Measurements from ENCODE around the gene TLN1. TPM values are rescaled to one million over a fixed set of nuclear protein-coding genes. Genes with fewer than 3 reads are reported as not detected.

The TLN1 gene
- total RNA-seq (2013): 306 TPM
- 100 to 1,000 TPM in 1 of 3 donors, 10 to 100 TPM in 2; 46.6 to 251 (median 93.0) TPM for polyA plus RNA-seq
- 388 and 520 TPM in 2 replicates for polyA minus RNA-seq
- 455 to 1,051 (median 634) reads per million in 11 experiments for total RNA-seq

- peaks cover 57 to 65% of the 10 kb centered on the region in 2 donors for H3K4me1 ChIP-seq (ENCODE audit: control insufficient read depth in 1 of 2, insufficient read depth in 2 of 2, low read length in 2 of 2)
- H3K27me3 Mint-ChIP-seq (ENCODE audit: low read depth in 3 of 3): peaks cover 0 to 6% (median 0%) of the 10 kb centered on the region in 3 donors
- H3K27me3 ChIP-seq (ENCODE audit: control insufficient read depth in 2 of 2, insufficient read depth in 2 of 2, low read length in 2 of 2): no peaks in the 10 kb centered on the region
- peaks cover 57% of the 10 kb centered on the region for H4K20me1 ChIP-seq (ENCODE audit: insufficient read depth, low read length)
- H3K9ac ChIP-seq (ENCODE audit: insufficient read depth, low read length, poor library complexity, severe bottlenecking): peak within 1 kb of the TSS; percentile 80
- peak within 1 kb of the TSS in 6 of 7 donors; percentile 94 to 99 (median 96) for H3K27ac Mint-ChIP-seq
- H3K4me2 ChIP-seq (replicated peaks; ENCODE audit: extremely low read depth, low read length, poor library complexity, severe bottlenecking): peak within 1 kb of the TSS; percentile 95
- H3K27ac ChIP-seq (ENCODE audit: low read depth in 1 of 2, low read length in 2 of 2): peak within 1 kb of the TSS; percentile 89 to 95
- no peak for TF ChIP-seq CTCF (IDR thresholded peaks at IDR 0.05)
- H3K4me3 Mint-ChIP-seq: peak within 1 kb of the TSS in 1 of 2 donors; percentile 92
- peaks cover 60% of the 10 kb centered on the region for H3K79me2 ChIP-seq (ENCODE audit: insufficient read depth, low read length)
- peaks cover 21% of the 10 kb centered on the region for H3K4me1 Mint-ChIP-seq
- H3K9me3 Mint-ChIP-seq: peaks cover 0 to under 1% (median 0%) of the 10 kb centered on the region in 7 donors
- H3K9me3 ChIP-seq (replicated peaks in 1 of 2; ENCODE audit: control insufficient read depth in 1 of 2, insufficient read depth in 1 of 2, low read length in 2 of 2): no peaks in the 10 kb centered on the region
- WGBS (ENCODE audit: insufficient coverage): under 1% methylated on average over 45 of the region's 49 CpGs
- H3K4me3 ChIP-seq (replicated peaks in 1 of 3; ENCODE audit: low read depth in 2 of 3, low read length in 3 of 3): peak within 1 kb of the TSS; percentile 84 to 95 (median 85)
- DNase-seq: peak; percentile 98 to 99 (median 98)
- intact Hi-C loops (cut with micrococcal nuclease): loop anchor here (2.0 to 10.0 kb wide), 5 partner anchors 17 to 620 kb away; partner anchors contain the start of genes GBA2 (in 2 of the 2), RGP1 (in 2 of the 2), CCDC107 (in 1 of the 2) and FAM221B (in 1 of the 2)
- peak within 1 kb of the TSS; percentile 89 for H2AFZ ChIP-seq (ENCODE audit: insufficient read depth, low read depth, low read length, poor library complexity, severe bottlenecking)
- peaks cover 18 to 35% of the 10 kb centered on the region in 2 donors for H3K36me3 Mint-ChIP-seq
- H3K36me3 ChIP-seq (replicated peaks in 1 of 2; ENCODE audit: control insufficient read depth in 1 of 2, insufficient read depth in 2 of 2, low read length in 2 of 2): peaks cover 19 to 41% of the 10 kb centered on the region in 2 donors
These were observed at the start of gene TLN1, which contains the start of gene CREB3 for GRCh38 chr9:35732185-35732799. TLN1 (minus strand) TSS chr9:35732195; CDS start chr9:35725694, 6,501 bp downstream. CREB3 (plus strand) TSS chr9:35732666; CDS start chr9:35732773, 107 bp downstream.

DNA sequence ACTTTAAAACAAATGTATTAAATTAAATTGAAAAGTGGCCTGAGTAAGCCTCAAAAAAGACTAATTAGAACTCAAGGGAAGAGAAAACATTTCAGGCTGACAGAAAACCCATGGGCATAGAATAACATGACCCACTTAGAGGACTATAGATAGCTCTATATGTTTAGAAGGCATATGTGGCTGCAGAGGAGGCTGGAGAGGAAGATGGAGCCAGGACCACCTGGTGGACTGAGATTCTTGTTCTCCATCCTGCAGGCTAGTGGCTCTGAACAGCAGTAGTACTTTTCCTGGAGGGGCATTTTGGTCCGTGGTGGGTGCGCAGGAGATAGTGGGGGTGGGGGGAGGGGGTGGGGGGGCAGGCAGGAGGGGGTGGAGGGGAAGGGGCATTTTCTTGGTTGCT lies 49.1 kb upstream of the TLN1 start:
- peaks cover 0 to 3% (median 0%) of the 10 kb centered on the region in 7 donors for H3K9me3 Mint-ChIP-seq
- no peaks in the 10 kb centered on the region for H3K36me3 ChIP-seq (replicated peaks in 1 of 2; ENCODE audit: control insufficient read depth in 1 of 2, insufficient read depth in 2 of 2, low read length in 2 of 2)
- H3K4me1 ChIP-seq (ENCODE audit: control insufficient read depth in 1 of 2, insufficient read depth in 2 of 2, low read length in 2 of 2): peaks cover 4% of the 10 kb centered on the region in 2 donors
- H3K9ac ChIP-seq (ENCODE audit: insufficient read depth, low read length, poor library complexity, severe bottlenecking): no peak overlapping the region
- TF ChIP-seq CTCF (IDR thresholded peaks at IDR 0.05): no peak
- no peak overlapping the region for H3K4me3 ChIP-seq (replicated peaks in 1 of 3; ENCODE audit: low read depth in 2 of 3, low read length in 3 of 3)
- no peaks in the 10 kb centered on the region for H3K36me3 Mint-ChIP-seq
- H2AFZ ChIP-seq (ENCODE audit: insufficient read depth, low read depth, low read length, poor library complexity, severe bottlenecking): no peak overlapping the region
- intact Hi-C loops (cut with micrococcal nuclease): no loop called here
- no peak overlapping the region for H3K27ac ChIP-seq (ENCODE audit: low read depth in 1 of 2, low read length in 2 of 2)
- H3K27ac Mint-ChIP-seq: no peak overlapping the region
- H3K27me3 ChIP-seq (ENCODE audit: control insufficient read depth in 2 of 2, insufficient read depth in 2 of 2, low read length in 2 of 2): no peaks in the 10 kb centered on the region
- no peak overlapping the region for H3K4me2 ChIP-seq (replicated peaks; ENCODE audit: extremely low read depth, low read length, poor library complexity, severe bottlenecking)
- H3K9me3 ChIP-seq (replicated peaks in 1 of 2; ENCODE audit: control insufficient read depth in 1 of 2, insufficient read depth in 1 of 2, low read length in 2 of 2): no peaks in the 10 kb centered on the region
- H3K4me3 Mint-ChIP-seq: no peak overlapping the region
- no peaks in the 10 kb centered on the region for H4K20me1 ChIP-seq (ENCODE audit: insufficient read depth, low read length)
- H3K4me1 Mint-ChIP-seq: peaks cover 3% of the 10 kb centered on the region
- no peak for DNase-seq
- H3K79me2 ChIP-seq (ENCODE audit: insufficient read depth, low read length): no peaks in the 10 kb centered on the region
- no CpG with 5 or more reads among the region's 2 CpGs for WGBS (ENCODE audit: insufficient coverage)
- peaks cover 0 to 1% (median 0%) of the 10 kb centered on the region in 3 donors for H3K27me3 Mint-ChIP-seq (ENCODE audit: low read depth in 3 of 3)

All from CD14-positive monocyte (primary cell).